Natural killer cell (primary cell): ENCODE results near the gene GNAO1. TPM values are rescaled to one million over a fixed set of nuclear protein-coding genes. Genes with fewer than 3 reads are reported as not detected.

ENCODE experiments used
- ATAC-seq, 3 donors: fragments of 150-1000 bp in 2 of 3; fragments of 200-7000 bp in 1 of 3; cut with Tn5 transposase; 1 replicate in 1 of 3; 2 replicates in 2 of 3; pipeline ENCODE4 v1.10.0; 2021; ENCODE audit warnings: mild to moderate bottlenecking in 2 of 3, moderate library complexity in 2 of 3
- DNase-seq, 2 donors: peaks; one replicate each; pipeline versions ENCODE4 v3.0.0 to v3.0.0-alpha.2; 2013 to 2021; ENCODE audit warnings: mixed read lengths in 1 of 2
- H3K27ac ChIP-seq: one replicate; pipeline ENCODE4 v1.5.1; 2013; ENCODE audit warnings: mild to moderate bottlenecking, low read length
- H3K27me3 ChIP-seq: one replicate; pipeline ENCODE4 v1.6.1; 2013; ENCODE audit warnings: low read length; ENCODE audit not compliant: control insufficient read depth, insufficient read depth
- H3K36me3 ChIP-seq: one replicate; pipeline ENCODE4 v1.6.1; 2013; ENCODE audit warnings: low read length; ENCODE audit not compliant: control insufficient read depth, insufficient read depth
- H3K4me1 ChIP-seq: one replicate; pipeline ENCODE4 v1.6.1; 2013; ENCODE audit warnings: low read length; ENCODE audit not compliant: control insufficient read depth, insufficient read depth
- H3K4me3 ChIP-seq: one replicate; pipeline ENCODE4 v1.5.1; 2013; ENCODE audit warnings: low read length
- H3K9me3 ChIP-seq: one replicate; pipeline ENCODE4 v1.6.1; 2013; ENCODE audit warnings: low read length; ENCODE audit not compliant: control insufficient read depth, insufficient read depth
- H3K27ac Mint-ChIP-seq, 2 donors: one replicate each; pipeline ENCODE4 v1.8.0; 2022; ENCODE audit warnings: mild to moderate bottlenecking in 2 of 2, mixed read lengths in 2 of 2, moderate library complexity in 1 of 2
- H3K27me3 Mint-ChIP-seq, 2 donors: one replicate each; pipeline ENCODE4 v1.8.0; 2022; ENCODE audit warnings: low read depth in 2 of 2, mixed read lengths in 2 of 2
- H3K36me3 Mint-ChIP-seq: one replicate; pipeline ENCODE4 v1.8.0; 2022; ENCODE audit warnings: mixed read lengths
- H3K4me1 Mint-ChIP-seq, 2 donors: one replicate each; pipeline ENCODE4 v1.8.0; 2022; ENCODE audit warnings: mixed read lengths in 2 of 2
- H3K4me3 Mint-ChIP-seq: one replicate; pipeline ENCODE4 v1.8.0; 2022; ENCODE audit warnings: mild to moderate bottlenecking, moderate library complexity, mixed read lengths
- H3K9me3 Mint-ChIP-seq, 2 donors: one replicate each; pipeline ENCODE4 v1.8.0; 2022; ENCODE audit warnings: mixed read lengths in 2 of 2
- CTCF ChIP-seq: fragments of 200-600 bp; IDR thresholded peaks from one replicate; pipeline ENCODE4 v1.8.0; 2022; ENCODE audit warnings: antibody characterized with exemption
- WGBS: methylation state at CpG from one replicate; pipeline ENCODE4 v1.1.7; 2013; ENCODE audit warnings: missing lambda C conversion rate; ENCODE audit not compliant: insufficient coverage; 5-methylcytosine and 5-hydroxymethylcytosine counted together
- intact Hi-C: fragments of 100-400 bp; cut with micrococcal nuclease; formaldehyde crosslinking; loops from one replicate; pipeline ENCODE4 v1.14.2; 2022
- total RNA-seq, 4 donors: library from RNA; stranded (reverse); fragments of 120-200 nt in 1 of 4; gene quantifications; one replicate each; pipeline versions ENCODE4 v1.2.3 to v1.2.4, GENCODE V29; 2013 to 2022

GNAO1 gene
- total RNA-seq, 3 donors from 2014 or later (not counting 1 experiment from before 2014, with no cell fraction given) = 0.45 to 4.6 (median 1.1) TPM

GRCh38 chr16:56302506-56302905 is 111.2 kb downstream of the GNAO1 start:
- no peak for TF ChIP-seq CTCF
- DNase-seq = no peak
- Histone ChIP-seq H3K27me3 (no peaks in the 10 kb centered on the region), H3K9me3 (no peaks in the 10 kb centered on the region), H3K4me3 (no peak overlapping the region), H3K27ac (no peak overlapping the region), H3K36me3 (no peaks in the 10 kb centered on the region), H3K4me1 (no peaks in the 10 kb centered on the region)
- peaks cover 0 to 2% of the 10 kb centered on the region in 2 donors for H3K4me1 Mint-ChIP-seq
- H3K4me3 Mint-ChIP-seq = no peak overlapping the region
- no peaks in the 10 kb centered on the region for H3K9me3 Mint-ChIP-seq
- 93% methylated on average over 5 of the region's 5 CpGs for WGBS
- intact Hi-C loops = no loop called here
- H3K27ac Mint-ChIP-seq = no peak overlapping the region
- no peaks in the 10 kb centered on the region for H3K36me3 Mint-ChIP-seq
- H3K27me3 Mint-ChIP-seq = peaks cover under 1 to 3% of the 10 kb centered on the region in 2 donors
- no peak for ATAC-seq

GRCh38 chr16:56303066-56303715 is 111.9 kb downstream of the GNAO1 start:
- intact Hi-C loops = no loop called here
- Mint-ChIP-seq H3K4me1 (peaks cover 0 to 5% of the 10 kb centered on the region in 2 donors), H3K4me3 (no peak overlapping the region), H3K9me3 (no peaks in the 10 kb centered on the region), H3K27me3 (peaks cover 5 to 7% of the 10 kb centered on the region in 2 donors), H3K36me3 (no peaks in the 10 kb centered on the region), H3K27ac (no peak overlapping the region)
- DNase-seq (no peak), ATAC-seq (no peak)
- Histone ChIP-seq H3K4me3 (no peak overlapping the region), H3K9me3 (no peaks in the 10 kb centered on the region), H3K4me1 (no peaks in the 10 kb centered on the region), H3K27ac (no peak overlapping the region), H3K27me3 (no peaks in the 10 kb centered on the region), H3K36me3 (no peaks in the 10 kb centered on the region)
- no peak for TF ChIP-seq CTCF
- 92% methylated on average over 13 of the region's 13 CpGs for WGBS

DNA sequence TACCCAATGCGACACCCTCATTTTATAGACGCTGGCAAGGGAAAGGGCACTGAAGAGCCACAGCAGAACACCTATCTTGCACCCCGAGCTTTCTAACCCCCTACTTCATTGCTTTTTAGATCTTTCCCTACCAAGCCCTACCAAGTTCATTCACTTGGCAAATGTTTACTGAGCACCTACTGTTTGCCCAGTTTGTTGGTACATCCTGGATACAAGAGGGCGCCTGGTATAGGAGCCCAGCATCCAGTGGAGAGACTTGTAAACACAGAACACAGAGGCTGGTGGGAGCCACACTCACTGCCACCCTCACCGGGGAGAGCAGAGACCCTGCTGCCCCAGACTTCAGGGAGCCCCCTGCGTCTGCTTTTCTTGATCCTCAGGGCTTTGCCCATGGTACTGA is 112.6 kb downstream of the GNAO1 start:
- Mint-ChIP-seq H3K27me3 (peaks cover 7 to 9% of the 10 kb centered on the region in 2 donors), H3K4me3 (no peak overlapping the region), H3K27ac (no peak overlapping the region), H3K36me3 (no peaks in the 10 kb centered on the region), H3K4me1 (peaks cover 0 to 5% of the 10 kb centered on the region in 2 donors), H3K9me3 (no peaks in the 10 kb centered on the region)
- no peak for TF ChIP-seq CTCF
- no peaks in the 10 kb centered on the region for H3K9me3 ChIP-seq
- no peak overlapping the region for H3K4me3 ChIP-seq
- H3K4me1 ChIP-seq = no peaks in the 10 kb centered on the region
- DNase-seq (no peak), ATAC-seq (no peak)
- H3K27me3 ChIP-seq = no peaks in the 10 kb centered on the region
- no peak overlapping the region for H3K27ac ChIP-seq
- 87% methylated on average over 6 of the region's 6 CpGs for WGBS
- intact Hi-C loops = no loop called here
- H3K36me3 ChIP-seq = no peaks in the 10 kb centered on the region
